HG03175 (cell line): ENCODE results near the gene ANKRD42.

Source experiments
- ATAC-seq: cut with Tn5 transposase; IDR thresholded peaks from one replicate; pipeline ENCODE4 v1.9.1; 2021; ENCODE audit warnings: mild to moderate bottlenecking, moderate library complexity; ENCODE audit not compliant: unreplicated experiment

The ANKRD42 gene

GRCh38 chr11:83193315-83194280, at the start of gene ANKRD42:
ANKRD42 (plus strand) TSS chr11:83193712; CDS start chr11:83194671, 959 bp downstream.
- peak; percentile 89 for ATAC-seq

GRCh38 chr11:83147895-83148294, 45.6 kb upstream of the ANKRD42 start:
- no peak for ATAC-seq

DNA sequence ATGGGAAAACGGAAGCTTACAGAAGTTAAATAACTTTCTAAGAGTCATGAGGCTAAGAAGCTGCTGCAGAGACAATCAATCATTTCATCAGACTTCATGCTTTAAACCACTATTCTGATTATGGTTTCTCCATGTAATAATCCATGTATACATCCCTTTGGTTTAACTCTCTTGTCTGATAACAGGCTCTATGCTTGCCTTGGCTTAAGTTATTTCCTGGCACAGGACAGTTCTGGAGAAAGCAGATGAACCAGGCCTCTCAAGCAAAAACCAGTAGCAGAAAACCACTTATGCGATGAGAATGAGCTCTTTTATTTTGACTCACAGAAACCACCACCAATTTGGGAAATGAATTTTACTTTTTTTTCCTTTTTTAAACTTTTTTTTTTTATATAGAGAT, 43.1 kb upstream of the ANKRD42 start:
- ATAC-seq: no peak

GRCh38 chr11:83151274-83151977, 42.1 kb upstream of the ANKRD42 start:
- ATAC-seq: no peak

- ATAC-seq: no peak
Observed at GRCh38 chr11:83152264-83152663, 41.2 kb upstream of the ANKRD42 start.

DNA sequence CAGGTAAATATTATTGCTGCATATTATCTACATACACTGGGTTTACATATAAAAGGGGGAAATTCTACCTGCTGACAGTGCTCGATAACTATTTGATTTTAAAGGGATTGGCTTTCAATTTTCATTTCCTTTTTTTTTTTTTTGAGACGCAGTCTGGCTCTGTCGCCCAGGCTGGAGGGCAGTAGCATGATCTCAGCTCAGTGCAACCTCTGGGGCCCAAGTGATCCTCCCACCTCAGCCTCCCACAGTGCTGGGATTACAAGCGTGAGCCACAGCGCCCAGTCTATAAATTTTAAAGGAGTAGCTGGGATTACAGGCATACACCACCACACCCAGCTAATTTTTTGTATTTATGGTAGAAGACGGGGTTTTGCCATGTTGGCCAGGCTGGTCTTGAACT, 39.7 kb upstream of the ANKRD42 start:
- no peak for ATAC-seq

GRCh38 chr11:83156144-83156995, 37.1 kb upstream of the ANKRD42 start:
- peak; percentile 95 for ATAC-seq

GRCh38 chr11:83156996-83157593, 36.4 kb upstream of the ANKRD42 start, which contains the start of gene PCF11:
PCF11 (plus strand) TSS chr11:83157131; CDS start chr11:83157440, 309 bp downstream.
- ATAC-seq: peak; percentile 3

- ATAC-seq: no peak
Observed at GRCh38 chr11:83157594-83158356, 35.7 kb upstream of the ANKRD42 start.

GRCh38 chr11:83158357-83158786, 35.1 kb upstream of the ANKRD42 start:
- no peak for ATAC-seq

- ATAC-seq: no peak
Observed at GRCh38 chr11:83158965-83159901, 34.3 kb upstream of the ANKRD42 start.

- no peak for ATAC-seq
Observed at GRCh38 chr11:83159902-83160865, 33.3 kb upstream of the ANKRD42 start.

GRCh38 chr11:83161610-83162199, 31.8 kb upstream of the ANKRD42 start:
- ATAC-seq: no peak

DNA sequence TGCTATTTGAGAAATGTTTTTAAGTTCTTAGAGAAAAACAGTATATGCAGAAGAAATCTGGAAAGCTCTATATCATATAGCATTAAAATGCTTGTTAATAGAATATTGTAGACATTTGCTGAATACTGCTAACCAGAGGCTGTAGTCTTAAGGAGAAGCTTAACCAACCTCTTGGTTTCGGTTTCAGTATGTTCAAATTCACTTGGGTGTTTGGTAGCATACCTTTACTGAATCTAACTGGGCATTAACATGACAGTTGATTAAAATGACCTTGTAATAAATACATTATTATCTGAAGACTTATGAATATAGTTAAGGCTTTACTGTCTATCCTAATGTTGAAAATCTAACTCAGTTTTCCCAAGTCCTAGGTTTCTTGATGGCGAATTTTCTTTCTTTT, 31.1 kb upstream of the ANKRD42 start:
- peak; percentile 54 for ATAC-seq

DNA sequence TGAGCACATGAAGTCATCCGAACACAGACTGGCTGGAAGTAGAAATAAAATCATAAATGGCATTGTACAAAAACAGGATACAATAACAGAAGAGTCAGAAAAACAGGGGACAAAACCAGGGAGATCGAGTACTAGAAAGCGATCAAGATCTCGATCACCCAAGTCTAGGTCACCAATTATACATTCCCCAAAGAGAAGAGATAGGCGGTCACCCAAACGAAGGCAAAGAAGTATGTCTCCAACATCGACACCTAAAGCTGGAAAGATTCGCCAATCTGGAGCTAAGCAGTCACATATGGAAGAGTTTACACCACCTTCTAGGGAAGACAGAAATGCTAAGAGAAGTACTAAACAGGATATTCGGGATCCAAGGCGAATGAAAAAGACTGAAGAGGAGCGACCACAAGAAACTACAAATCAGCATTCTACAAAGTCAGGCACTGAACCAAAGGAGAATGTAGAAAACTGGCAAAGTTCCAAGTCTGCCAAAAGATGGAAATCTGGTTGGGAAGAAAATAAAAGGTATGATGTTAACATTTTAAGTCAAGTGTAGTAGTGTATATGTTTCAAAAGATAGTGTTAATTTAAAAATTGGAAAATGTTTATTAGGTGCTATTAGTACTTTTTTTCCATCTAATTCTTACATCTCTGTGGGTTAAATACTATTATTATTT, 27.2 kb upstream of the ANKRD42 start:
- no peak for ATAC-seq

DNA sequence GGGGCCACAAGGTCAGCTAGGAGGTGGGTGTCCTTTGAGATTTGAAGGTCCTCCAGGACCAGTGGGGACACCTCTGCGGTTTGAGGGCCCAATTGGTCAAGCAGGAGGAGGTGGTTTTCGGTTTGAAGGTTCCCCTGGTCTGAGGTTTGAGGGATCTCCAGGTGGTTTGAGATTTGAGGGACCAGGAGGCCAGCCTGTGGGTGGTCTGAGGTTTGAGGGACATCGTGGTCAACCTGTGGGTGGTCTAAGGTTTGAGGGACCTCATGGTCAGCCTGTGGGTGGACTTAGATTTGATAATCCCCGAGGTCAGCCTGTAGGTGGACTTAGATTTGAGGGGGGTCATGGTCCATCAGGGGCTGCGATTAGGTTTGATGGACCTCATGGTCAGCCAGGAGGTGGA, 24.8 kb upstream of the ANKRD42 start:
- ATAC-seq: no peak
